Omental fat pad (tissue), 4 donors: ENCODE results near the gene MIEF1. TPM values are rescaled to one million over a fixed set of nuclear protein-coding genes. Genes with fewer than 3 reads are reported as not detected.

Experiments used
- ATAC-seq: fragments of 150-250 bp; one replicate; pipeline ENCODE4 v1.9.1; 2016; ENCODE audit warnings: mild to moderate bottlenecking, moderate library complexity; ENCODE audit not compliant: low FRiP score
- DNase-seq: peaks from one replicate; pipeline ENCODE4 v3.0.0-alpha.2; 2019; ENCODE audit warnings: low spot score
- CTCF ChIP-seq, 3 donors: fragments of 450-650 bp; IDR thresholded peaks; one replicate each; pipeline ENCODE4 v1.5.1; 2016 to 2017; ENCODE audit warnings: antibody characterized with exemption in 3 of 3, mild to moderate bottlenecking in 3 of 3, moderate library complexity in 2 of 3
- total RNA-seq, 4 donors: library from RNA; depleted of rRNA; stranded (reverse); fragments of >200 nt; gene quantifications; one replicate each; pipeline ENCODE4 v1.1.0, GENCODE V29; 2016

MIEF1 gene
- total RNA-seq, 4 donors from 2014 or later, result 23.6 to 46.0 (median 32.4) TPM

GRCh38 chr22:39457556-39458443 lies 44.3 kb upstream of the MIEF1 start:
- DNase-seq (no peak), ATAC-seq (no peak)
- no peak for TF ChIP-seq CTCF (IDR thresholded peaks at IDR 0.05)

GRCh38 chr22:39458444-39459083 lies 43.5 kb upstream of the MIEF1 start:
- no peak for TF ChIP-seq CTCF (IDR thresholded peaks at IDR 0.05)
- no peak for ATAC-seq

GRCh38 chr22:39459681-39460080 lies 42.4 kb upstream of the MIEF1 start:
- DNase-seq, result no peak
- ATAC-seq, result no peak
- TF ChIP-seq CTCF (IDR thresholded peaks at IDR 0.05), result no peak

More at GRCh38 chr22:39458444-39459083, 43.5 kb upstream of the MIEF1 start:
- no peak for DNase-seq

GRCh38 chr22:39462443-39463221 lies 39.5 kb upstream of the MIEF1 start:
- TF ChIP-seq CTCF (IDR thresholded peaks at IDR 0.05), result no peak
- ATAC-seq (no peak), DNase-seq (no peak)

- ATAC-seq (no peak), DNase-seq (no peak)
- no peak for TF ChIP-seq CTCF (IDR thresholded peaks at IDR 0.05)
These were observed 38.8 kb upstream of the MIEF1 start for GRCh38 chr22:39463277-39463676.

GRCh38 chr22:39463931-39464390 lies 38.1 kb upstream of the MIEF1 start:
- DNase-seq, result no peak
- no peak for TF ChIP-seq CTCF (IDR thresholded peaks at IDR 0.05)
- peak; percentile 67 for ATAC-seq
